PC-3 (cell line): Measurements from ENCODE around the gene IFI30.

Source experiments
- EZH2 ChIP-seq: fragments of 300-600 bp; sonication (generic); IDR thresholded peaks from one replicate; pipeline ENCODE4 v1.6.1; 2017; ENCODE audit warnings: antibody characterized with exemption, mild to moderate bottlenecking, low read length; ENCODE audit not compliant: unreplicated experiment
- EZH2phosphoT487 ChIP-seq: fragments of 300-600 bp; sonication (generic); IDR thresholded peaks from 2 replicates; pipeline ENCODE4 v1.6.1; 2018; ENCODE audit warnings: mild to moderate bottlenecking, antibody characterized with exemption, low read length, borderline replicate concordance
- TF ChIP-seq, protein P1 (sequence below): fragments of 300-600 bp; sonication (generic); conservative IDR thresholded peaks from 2 replicates; pipeline ENCODE4 v1.5.1; 2017; ENCODE audit warnings: antibody characterized with exemption, low read depth, mild to moderate bottlenecking, low read length

DNA sequence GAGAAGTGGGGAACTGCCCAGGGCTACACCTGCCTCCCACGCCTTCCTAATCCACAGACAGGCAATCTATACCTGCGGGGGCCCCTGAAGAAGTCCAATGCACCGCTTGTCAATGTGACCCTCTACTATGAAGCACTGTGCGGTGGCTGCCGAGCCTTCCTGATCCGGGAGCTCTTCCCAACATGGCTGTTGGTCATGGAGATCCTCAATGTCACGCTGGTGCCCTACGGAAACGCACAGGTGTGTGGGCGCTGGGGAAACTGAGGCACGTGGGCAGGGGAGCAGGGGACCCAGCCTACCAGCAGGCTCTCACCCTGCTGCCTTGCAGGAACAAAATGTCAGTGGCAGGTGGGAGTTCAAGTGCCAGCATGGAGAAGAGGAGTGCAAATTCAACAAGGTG is 1.4 kb downstream of the IFI30 start:
- TF ChIP-seq, protein P1, sequence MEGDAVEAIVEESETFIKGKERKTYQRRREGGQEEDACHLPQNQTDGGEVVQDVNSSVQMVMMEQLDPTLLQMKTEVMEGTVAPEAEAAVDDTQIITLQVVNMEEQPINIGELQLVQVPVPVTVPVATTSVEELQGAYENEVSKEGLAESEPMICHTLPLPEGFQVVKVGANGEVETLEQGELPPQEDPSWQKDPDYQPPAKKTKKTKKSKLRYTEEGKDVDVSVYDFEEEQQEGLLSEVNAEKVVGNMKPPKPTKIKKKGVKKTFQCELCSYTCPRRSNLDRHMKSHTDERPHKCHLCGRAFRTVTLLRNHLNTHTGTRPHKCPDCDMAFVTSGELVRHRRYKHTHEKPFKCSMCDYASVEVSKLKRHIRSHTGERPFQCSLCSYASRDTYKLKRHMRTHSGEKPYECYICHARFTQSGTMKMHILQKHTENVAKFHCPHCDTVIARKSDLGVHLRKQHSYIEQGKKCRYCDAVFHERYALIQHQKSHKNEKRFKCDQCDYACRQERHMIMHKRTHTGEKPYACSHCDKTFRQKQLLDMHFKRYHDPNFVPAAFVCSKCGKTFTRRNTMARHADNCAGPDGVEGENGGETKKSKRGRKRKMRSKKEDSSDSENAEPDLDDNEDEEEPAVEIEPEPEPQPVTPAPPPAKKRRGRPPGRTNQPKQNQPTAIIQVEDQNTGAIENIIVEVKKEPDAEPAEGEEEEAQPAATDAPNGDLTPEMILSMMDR = no peak
- TF ChIP-seq EZH2 (no peak), EZH2phosphoT487 (no peak)
